22Rv1 (cell line): Measurements from ENCODE around the gene TMEM87B.

Source experiments
- H3K27ac ChIP-seq: fragments of 450-650 bp; 2 replicates; pipeline ENCODE4 v1.5.1; 2017
- ZFX ChIP-seq: fragments of 450-650 bp; IDR thresholded peaks from 2 replicates; pipeline ENCODE4 v1.6.1; 2017; ENCODE audit warnings: antibody characterized with exemption, borderline replicate concordance
- TF ChIP-seq, protein P1 (sequence below): fragments of 450-650 bp; IDR thresholded peaks from 2 replicates; pipeline ENCODE4 v1.5.1; 2017; ENCODE audit warnings: mild to moderate bottlenecking

The TMEM87B gene

DNA sequence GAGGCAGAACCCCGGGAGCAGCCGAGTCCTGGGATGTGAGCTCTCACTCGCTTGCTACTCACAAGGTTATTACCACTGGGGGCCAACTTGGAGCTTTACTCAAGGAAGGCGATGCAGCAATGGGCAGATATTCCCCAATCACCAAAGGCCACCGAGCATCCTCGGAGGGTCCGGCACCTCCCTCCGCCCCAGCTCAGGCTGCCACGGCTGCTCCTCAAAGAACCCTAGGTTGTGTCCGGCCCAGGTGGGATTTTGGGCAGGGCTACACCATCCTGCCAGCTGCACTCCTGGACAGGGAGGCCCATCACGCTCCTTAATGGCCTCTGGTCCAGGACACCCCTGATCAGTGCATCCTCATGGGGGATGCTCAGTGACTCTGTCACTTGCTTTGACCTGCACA, 107.9 kb downstream of the TMEM87B start:
- H3K27ac ChIP-seq, result no peak overlapping the region
- TF ChIP-seq ZFX, result no peak
- TF ChIP-seq, protein P1, sequence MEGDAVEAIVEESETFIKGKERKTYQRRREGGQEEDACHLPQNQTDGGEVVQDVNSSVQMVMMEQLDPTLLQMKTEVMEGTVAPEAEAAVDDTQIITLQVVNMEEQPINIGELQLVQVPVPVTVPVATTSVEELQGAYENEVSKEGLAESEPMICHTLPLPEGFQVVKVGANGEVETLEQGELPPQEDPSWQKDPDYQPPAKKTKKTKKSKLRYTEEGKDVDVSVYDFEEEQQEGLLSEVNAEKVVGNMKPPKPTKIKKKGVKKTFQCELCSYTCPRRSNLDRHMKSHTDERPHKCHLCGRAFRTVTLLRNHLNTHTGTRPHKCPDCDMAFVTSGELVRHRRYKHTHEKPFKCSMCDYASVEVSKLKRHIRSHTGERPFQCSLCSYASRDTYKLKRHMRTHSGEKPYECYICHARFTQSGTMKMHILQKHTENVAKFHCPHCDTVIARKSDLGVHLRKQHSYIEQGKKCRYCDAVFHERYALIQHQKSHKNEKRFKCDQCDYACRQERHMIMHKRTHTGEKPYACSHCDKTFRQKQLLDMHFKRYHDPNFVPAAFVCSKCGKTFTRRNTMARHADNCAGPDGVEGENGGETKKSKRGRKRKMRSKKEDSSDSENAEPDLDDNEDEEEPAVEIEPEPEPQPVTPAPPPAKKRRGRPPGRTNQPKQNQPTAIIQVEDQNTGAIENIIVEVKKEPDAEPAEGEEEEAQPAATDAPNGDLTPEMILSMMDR, result no peak

DNA sequence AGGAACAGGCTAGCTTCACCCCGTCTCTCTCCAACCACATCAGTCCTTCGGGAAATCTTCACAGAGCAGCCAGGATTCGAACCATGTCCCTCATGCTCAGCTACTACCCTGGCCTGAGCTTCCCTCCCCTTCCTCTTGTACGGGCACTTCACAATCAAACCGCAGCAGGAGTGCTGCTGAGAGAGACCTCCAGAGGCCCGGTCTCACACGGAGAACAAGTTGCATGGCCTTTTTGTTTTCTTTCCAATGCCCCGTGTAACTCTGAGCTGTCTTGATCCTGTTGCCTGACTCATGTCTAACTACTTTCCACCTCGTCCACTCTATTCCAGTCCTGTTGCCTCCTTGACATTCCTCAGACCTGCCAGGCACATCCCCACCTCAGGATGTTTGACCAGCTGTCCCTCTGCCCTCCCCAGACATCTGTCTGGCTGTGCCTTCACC, 108.5 kb downstream of the TMEM87B start:
- no peak overlapping the region for H3K27ac ChIP-seq
- TF ChIP-seq, protein P1, result no peak
- no peak for TF ChIP-seq ZFX

DNA sequence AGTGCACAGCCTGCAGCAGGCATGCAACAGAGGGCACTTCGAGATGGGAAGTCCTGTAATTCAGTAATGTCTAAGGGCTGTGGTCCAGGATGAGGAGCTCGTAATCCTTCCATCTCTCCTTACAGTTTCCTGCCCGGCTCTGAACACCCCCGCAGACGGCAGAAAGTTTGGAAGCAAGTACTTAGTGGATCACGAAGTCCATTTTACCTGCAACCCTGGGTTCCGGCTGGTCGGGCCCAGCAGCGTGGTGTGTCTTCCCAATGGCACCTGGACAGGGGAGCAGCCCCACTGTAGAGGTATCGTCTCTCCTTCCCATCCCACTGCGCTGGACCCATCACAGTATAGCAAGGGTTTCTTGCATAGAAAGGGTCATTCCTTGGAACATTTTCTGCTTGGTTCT, 109.8 kb downstream of the TMEM87B start:
- H3K27ac ChIP-seq, result no peak overlapping the region

DNA sequence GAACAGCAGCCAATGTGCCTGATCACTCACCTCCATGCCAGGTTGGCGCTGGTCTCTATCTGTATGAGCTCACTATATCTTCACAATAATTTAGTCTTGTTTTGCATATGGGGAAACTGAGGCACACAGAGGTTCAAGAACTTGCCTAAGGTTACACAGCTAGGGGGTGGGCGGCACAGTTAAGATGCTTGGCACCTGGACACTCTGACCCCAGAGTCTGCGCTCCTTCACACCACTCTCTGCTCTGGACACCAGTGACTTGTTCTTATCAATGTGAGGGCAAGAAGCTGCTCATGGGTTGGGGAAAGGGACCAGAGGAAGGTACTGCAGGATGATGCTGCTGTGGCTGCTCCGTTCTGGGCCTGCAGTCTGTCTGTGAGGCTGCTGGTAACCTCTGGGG, 110.2 kb downstream of the TMEM87B start:
- no peak for TF ChIP-seq ZFX
- TF ChIP-seq, protein P1, result no peak
- no peak overlapping the region for H3K27ac ChIP-seq

More for the DNA sequence above, 109.8 kb downstream of the TMEM87B start:
- TF ChIP-seq, protein P1, result no peak
- no peak for TF ChIP-seq ZFX

DNA sequence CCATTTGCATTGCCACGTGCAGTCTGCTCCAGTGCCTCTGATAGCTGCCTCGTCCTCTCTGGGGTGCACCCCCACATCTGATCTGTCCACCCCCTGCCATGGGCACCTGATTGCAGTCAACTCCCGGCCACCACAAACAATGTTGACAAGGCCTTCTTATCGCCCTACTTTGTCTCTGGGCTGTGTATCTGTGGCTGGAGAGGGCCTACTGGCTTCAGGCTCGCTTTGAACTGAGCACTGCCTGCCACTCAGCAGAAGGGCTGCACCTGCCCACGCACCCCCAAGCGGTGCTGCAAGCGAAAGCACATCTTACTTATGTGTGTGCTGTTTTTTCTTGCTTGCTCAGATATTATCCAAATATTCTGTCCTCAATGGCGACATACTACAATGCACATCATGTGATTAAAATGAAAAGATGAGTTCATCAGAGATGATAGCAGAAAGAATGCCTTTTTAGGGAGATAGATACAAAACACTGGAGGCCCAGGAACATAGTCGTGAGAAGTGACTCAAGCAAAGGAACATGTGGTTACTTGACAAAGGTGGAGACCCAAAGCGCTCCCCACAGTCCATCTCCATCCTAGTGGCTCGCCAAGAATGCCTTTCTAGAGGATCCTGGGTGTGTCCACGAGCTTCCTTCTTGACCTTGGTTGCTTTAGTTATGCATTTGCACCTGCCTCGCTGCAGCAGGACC, 111.9 kb downstream of the TMEM87B start:
- no peak overlapping the region for H3K27ac ChIP-seq
- TF ChIP-seq, protein P1, result no peak
- TF ChIP-seq ZFX, result no peak

DNA sequence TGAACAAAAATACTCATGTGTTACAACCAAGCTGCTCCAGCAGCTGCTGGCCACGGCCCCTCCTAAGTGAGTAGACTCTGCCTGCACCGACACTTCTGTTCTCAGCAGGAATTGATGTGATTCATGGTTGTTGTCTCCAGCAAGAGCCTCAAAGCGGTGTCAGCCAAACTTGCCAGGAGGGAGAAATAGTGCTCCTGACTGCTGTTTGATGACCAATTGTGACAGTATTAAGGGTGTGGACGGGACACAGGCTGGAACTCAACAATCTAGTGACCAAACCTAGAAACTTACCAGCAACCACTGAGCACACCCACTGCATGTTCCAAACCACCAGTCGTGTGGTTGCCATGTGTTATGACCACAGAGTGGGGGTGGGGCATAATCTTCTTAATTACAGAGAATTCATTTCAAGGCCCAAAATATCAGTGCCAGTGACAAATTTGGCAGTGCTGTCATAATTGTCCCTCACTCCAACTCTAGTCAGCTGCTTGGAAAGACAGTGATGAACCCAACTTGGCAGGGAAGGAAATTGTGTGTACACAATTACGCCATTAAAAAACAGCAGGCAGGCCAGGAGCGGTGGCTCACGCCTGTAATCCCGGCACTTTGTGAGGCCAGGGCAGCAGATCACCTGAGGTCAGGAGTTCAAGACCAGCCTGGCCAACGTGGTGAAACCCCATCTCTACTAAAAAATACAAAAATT, 113.5 kb downstream of the TMEM87B start:
- H3K27ac ChIP-seq, result no peak overlapping the region
- no peak for TF ChIP-seq ZFX
- TF ChIP-seq, protein P1, result no peak
